ENCODE results near the gene PHETA2. TPM values are rescaled to one million over a fixed set of nuclear protein-coding genes. Genes with fewer than 3 reads are reported as not detected.
A peak's percentile ranks its signal among the peaks of the same experiment; 100 is the strongest.
"Not testable (repeated sequence)": the region's sequence is repeated elsewhere in the genome, so short reads cannot be mapped to it uniquely, and the experiment has no call there.

PHETA2 gene
- total RNA-seq, 2 experiments from 2014 or later = 1.6 to 1.9 TPM

GRCh38 chr22:42071508-42071907, 2.5 kb upstream of the PHETA2 start:
- H3K27ac Mint-ChIP-seq = peak overlapping the region; percentile 93
- not testable (repeated sequence) for H3K27me3 Mint-ChIP-seq (ENCODE audit: low read depth); ATAC-seq; H3K9me3 Mint-ChIP-seq (ENCODE audit: insufficient read depth); DNase-seq
- ChIA-PET POLR2A (interaction anchor here (0.6 to 3.3 kb wide), 4 partner anchors 8 to 290 kb away, joined by 3 to 26 read pairs (median 4); partner anchors contain the start of genes SMDT1 and WBP2NL), CTCF (interaction anchor here (1.3 to 1.9 kb wide), 4 partner anchors 8 to 131 kb away, joined by 5 to 9 read pairs (median 5); partner anchors contain the start of genes NDUFA6 and SMDT1)
- peaks cover 14% of the 10 kb centered on the region for H3K36me3 Mint-ChIP-seq (ENCODE audit: low read depth)
- peak overlapping the region; percentile 86 for H3K4me3 Mint-ChIP-seq
- peaks cover 39% of the 10 kb centered on the region for H3K4me1 Mint-ChIP-seq (ENCODE audit: low read depth)

- ATAC-seq = no peak
- peak overlapping the region; percentile 7 for H3K27ac Mint-ChIP-seq
- POLR2A ChIA-PET = no interaction called here
- CTCF ChIA-PET = no interaction called here
- DNase-seq = no peak
- peaks cover 7% of the 10 kb centered on the region for H3K36me3 Mint-ChIP-seq (ENCODE audit: low read depth)
- peaks cover 39% of the 10 kb centered on the region for H3K4me1 Mint-ChIP-seq (ENCODE audit: low read depth)
- no peak overlapping the region for H3K4me3 Mint-ChIP-seq
- H3K27me3 Mint-ChIP-seq (ENCODE audit: low read depth) = no peaks in the 10 kb centered on the region
- H3K9me3 Mint-ChIP-seq (ENCODE audit: insufficient read depth) = no peaks in the 10 kb centered on the region
Observed at GRCh38 chr22:42072606-42073330, 1.3 kb upstream of the PHETA2 start.

GRCh38 chr22:42073621-42074041, 417 bp upstream of the PHETA2 start:
- ChIA-PET CTCF (no interaction called here), POLR2A (interaction anchor here (0.7 kb wide), 1 partner anchor 18 kb away, joined by 5 read pairs; no protein-coding TSS in a partner anchor)
- Mint-ChIP-seq H3K4me3 (peak overlapping the region; percentile 48), H3K36me3 (ENCODE audit: low read depth) (peaks cover 5% of the 10 kb centered on the region), H3K27ac (peak overlapping the region; percentile 57), H3K9me3 (ENCODE audit: insufficient read depth) (no peaks in the 10 kb centered on the region), H3K4me1 (ENCODE audit: low read depth) (peaks cover 44% of the 10 kb centered on the region), H3K27me3 (ENCODE audit: low read depth) (no peaks in the 10 kb centered on the region)
- no peak for DNase-seq
- ATAC-seq = no peak

- Mint-ChIP-seq H3K9me3 (ENCODE audit: insufficient read depth) (no peaks in the 10 kb centered on the region), H3K4me3 (peak overlapping the region; percentile 49), H3K27me3 (ENCODE audit: low read depth) (no peaks in the 10 kb centered on the region), H3K27ac (peak overlapping the region; percentile 48), H3K4me1 (ENCODE audit: low read depth) (peaks cover 45% of the 10 kb centered on the region), H3K36me3 (ENCODE audit: low read depth) (peaks cover 4% of the 10 kb centered on the region)
- ChIA-PET CTCF (interaction anchor here (1.4 to 2.3 kb wide), 4 partner anchors 15 to 118 kb away, joined by 4 to 20 read pairs (median 6); partner anchors contain the start of gene NDUFA6), POLR2A (interaction anchor here (0.7 to 1.8 kb wide), 2 partner anchors 15 to 294 kb away, joined by 3 to 9 read pairs; partner anchors contain the start of gene NDUFA6)
- ATAC-seq (no peak), DNase-seq (no peak)
Observed at GRCh38 chr22:42074846-42075676, 1.0 kb downstream of the PHETA2 start.

GRCh38 chr22:42076764-42077485, 2.9 kb downstream of the PHETA2 start:
- ChIA-PET POLR2A (no interaction called here), CTCF (interaction anchor here (0.7 to 2.3 kb wide), 4 partner anchors 10 to 109 kb away, joined by 3 to 20 read pairs (median 6); partner anchors contain the start of gene NDUFA6)
- Mint-ChIP-seq H3K9me3 (ENCODE audit: insufficient read depth) (no peaks in the 10 kb centered on the region), H3K27ac (no peak overlapping the region), H3K36me3 (ENCODE audit: low read depth) (peaks cover 14% of the 10 kb centered on the region), H3K4me3 (no peak overlapping the region), H3K4me1 (ENCODE audit: low read depth) (peaks cover 42% of the 10 kb centered on the region), H3K27me3 (ENCODE audit: low read depth) (no peaks in the 10 kb centered on the region)
- DNase-seq (no peak), ATAC-seq (no peak)

GRCh38 chr22:42077486-42078125, 3.6 kb downstream of the PHETA2 start:
- ATAC-seq (no peak), DNase-seq (no peak)
- ChIA-PET CTCF (interaction anchor here (4.2 kb wide), 1 partner anchor 13 kb away, joined by 40 read pairs; the partner anchor contains the start of gene NDUFA6), POLR2A (interaction anchor here (1.0 to 4.4 kb wide), 4 partner anchors 8 to 296 kb away, joined by 3 to 95 read pairs (median 16); partner anchors contain the start of genes NAGA and NDUFA6)
- peak overlapping the region; percentile 52 for H3K27ac Mint-ChIP-seq
- peaks cover 19% of the 10 kb centered on the region for H3K36me3 Mint-ChIP-seq (ENCODE audit: low read depth)
- H3K27me3 Mint-ChIP-seq (ENCODE audit: low read depth) = no peaks in the 10 kb centered on the region
- H3K4me1 Mint-ChIP-seq (ENCODE audit: low read depth) = peaks cover 44% of the 10 kb centered on the region
- no peak overlapping the region for H3K4me3 Mint-ChIP-seq
- no peaks in the 10 kb centered on the region for H3K9me3 Mint-ChIP-seq (ENCODE audit: insufficient read depth)

- POLR2A ChIA-PET = interaction anchor here (0.6 to 4.4 kb wide), 11 partner anchors 9 to 536 kb away, joined by 3 to 95 read pairs (median 4); partner anchors contain the start of genes NAGA, NDUFA6, POLDIP3 and SNU13
- H3K4me3 Mint-ChIP-seq = peak overlapping the region; percentile 92
- DNase-seq (no peak), ATAC-seq (no peak)
- CTCF ChIA-PET = interaction anchor here (1.1 to 4.2 kb wide), 5 partner anchors 8 to 382 kb away, joined by 3 to 40 read pairs (median 8); partner anchors contain the start of genes NAGA and NDUFA6
- H3K27me3 Mint-ChIP-seq (ENCODE audit: low read depth) = no peaks in the 10 kb centered on the region
- peaks cover 24% of the 10 kb centered on the region for H3K36me3 Mint-ChIP-seq (ENCODE audit: low read depth)
- H3K4me1 Mint-ChIP-seq (ENCODE audit: low read depth) = peaks cover 38% of the 10 kb centered on the region
- peak overlapping the region; percentile 92 for H3K27ac Mint-ChIP-seq
- no peaks in the 10 kb centered on the region for H3K9me3 Mint-ChIP-seq (ENCODE audit: insufficient read depth)
Observed at GRCh38 chr22:42078469-42079318, 4.6 kb downstream of the PHETA2 start.

GRCh38 chr22:42079319-42080251, 5.5 kb downstream of the PHETA2 start, which contains the start of gene SMDT1:
SMDT1 (plus strand) TSS chr22:42079700; CDS start chr22:42079769, 69 bp downstream.
- peak within 1 kb of the TSS; percentile 92 for H3K27ac Mint-ChIP-seq
- ChIA-PET POLR2A (interaction anchor here (0.6 to 4.4 kb wide), 14 partner anchors 10 to 535 kb away, joined by 3 to 95 read pairs (median 4); partner anchors contain the start of genes CENPM, NAGA, NDUFA6 and POLDIP3), CTCF (interaction anchor here (0.6 to 4.2 kb wide), 9 partner anchors 8 to 413 kb away, joined by 3 to 40 read pairs (median 4); partner anchors contain the start of genes NAGA and NDUFA6)
- H3K27me3 Mint-ChIP-seq (ENCODE audit: low read depth) = no peaks in the 10 kb centered on the region
- DNase-seq (peak; percentile 99), ATAC-seq (peak; percentile 95)
- peak within 1 kb of the TSS; percentile 92 for H3K4me3 Mint-ChIP-seq
- peaks cover 38% of the 10 kb centered on the region for H3K4me1 Mint-ChIP-seq (ENCODE audit: low read depth)
- H3K36me3 Mint-ChIP-seq (ENCODE audit: low read depth) = peaks cover 30% of the 10 kb centered on the region
- H3K9me3 Mint-ChIP-seq (ENCODE audit: insufficient read depth) = no peaks in the 10 kb centered on the region

GRCh38 chr22:42080287-42080686, 6.2 kb downstream of the PHETA2 start:
- DNase-seq = peak; percentile 40
- no peak for ATAC-seq
- no peaks in the 10 kb centered on the region for H3K27me3 Mint-ChIP-seq (ENCODE audit: low read depth)
- peaks cover 34% of the 10 kb centered on the region for H3K4me1 Mint-ChIP-seq (ENCODE audit: low read depth)
- POLR2A ChIA-PET = interaction anchor here (0.7 to 4.4 kb wide), 9 partner anchors 9 to 534 kb away, joined by 3 to 95 read pairs (median 3); partner anchors contain the start of genes CENPM, NAGA, NDUFA6 and POLDIP3
- CTCF ChIA-PET = interaction anchor here (0.8 to 4.2 kb wide), 8 partner anchors 9 to 413 kb away, joined by 3 to 40 read pairs (median 4); partner anchors contain the start of genes NAGA and NDUFA6
- H3K9me3 Mint-ChIP-seq (ENCODE audit: insufficient read depth) = no peaks in the 10 kb centered on the region
- H3K36me3 Mint-ChIP-seq (ENCODE audit: low read depth) = peaks cover 34% of the 10 kb centered on the region
- H3K4me3 Mint-ChIP-seq = peak overlapping the region; percentile 92
- H3K27ac Mint-ChIP-seq = peak overlapping the region; percentile 92
